HepG2 (cell line): ENCODE data around the gene OPRD1. TPM values are rescaled to one million over a fixed set of nuclear protein-coding genes. Genes with fewer than 3 reads are reported as not detected.

Source experiments
- ATAC-seq: fragments of 200-7000 bp; cut with Tn5 transposase; 3 replicates; pipeline ENCODE4 v1.9.1; 2020; ENCODE audit warnings: mild to moderate bottlenecking, moderate library complexity
- BruUV-seq: library from RNA; stranded (reverse); fragments of 400-500 nt; replicated peaks from 2 replicates; lab custom pipeline; 2021; lab: Mats Ljungman, UMichigan
- CTCF ChIA-PET: fragments of 300-600 bp; formaldehyde crosslinking; extraction: SDS; loops from one replicate; lab custom pipeline; 2021; ENCODE audit warnings: low total read pairs, inconsistent platforms, low intra/inter-chr PET ratio; lab: Yijun Ruan, JAX
- POLR2A ChIA-PET: fragments of 350-600 bp; sonication (Branson Sonifier 250); formaldehyde crosslinking; loops from one replicate; lab custom pipeline; 2020; ENCODE audit warnings: antibody characterized with exemption, inconsistent platforms; lab: Yijun Ruan, JAX
- DNase-seq: peaks from one replicate; pipeline ENCODE4 v3.0.0-alpha.2; 2015; ENCODE audit warnings: low spot score
- FAIRE-seq: peaks from 3 replicates; lab custom pipeline; 2011; peaks lifted over from hg19 to GRCh38; lab: Jason Lieb, UNC
- H2AFZ ChIP-seq: one replicate; pipeline ENCODE4 v1.6.1; 2011; ENCODE audit warnings: low read length, inconsistent platforms
- H3K27ac ChIP-seq: fragments of 300-600 bp; 3 replicates; pipeline ENCODE4 v1.8.0; 2011; ENCODE audit warnings: mixed run types, mild to moderate bottlenecking, mixed read lengths, low read length, inconsistent platforms; ENCODE audit not compliant: insufficient read depth; ENCODE audit errors: extremely low read length
- H3K27me3 ChIP-seq, 2 experiments: fragments of 200-600 bp in 1 of 2; 2 replicates in 1 of 2; 3 replicates in 1 of 2; pipeline versions ENCODE4 v1.6.0 to v1.8.0; 2011; ENCODE audit warnings: low read length in 2 of 2, mild to moderate bottlenecking in 2 of 2, moderate library complexity in 2 of 2, inconsistent platforms in 1 of 2; ENCODE audit not compliant: insufficient read depth in 2 of 2, control insufficient read depth in 1 of 2
- H3K36me3 ChIP-seq, 2 experiments: fragments of 200-600 bp in 1 of 2; replicated peaks in 1 of 2; 2 replicates in 1 of 2; 3 replicates in 1 of 2; pipeline versions ENCODE4 v1.5.1 to v1.8.0; 2011; ENCODE audit warnings: low read length in 2 of 2, inconsistent platforms in 1 of 2; ENCODE audit not compliant: insufficient read depth in 2 of 2, control insufficient read depth in 1 of 2
- H3K4me1 ChIP-seq: 2 replicates; pipeline ENCODE4 v1.5.1; 2012; ENCODE audit warnings: low read length, inconsistent platforms; ENCODE audit not compliant: insufficient read depth
- H3K4me2 ChIP-seq: 2 replicates; pipeline ENCODE4 v1.6.0; 2011; ENCODE audit warnings: low read depth, low read length, inconsistent platforms
- H3K4me3 ChIP-seq, 3 experiments: fragments of 200-600 bp in 1 of 3; sonication (generic), shearing (Covaris generic) in 1 of 3; replicated peaks in 1 of 3; 2 replicates each; pipeline ENCODE4 v1.5.1; 2011 to 2016; ENCODE audit warnings: low read length in 3 of 3, inconsistent platforms in 2 of 3, low read depth in 2 of 3, mild to moderate bottlenecking in 2 of 3, control low read depth in 1 of 3, mixed read lengths in 1 of 3; ENCODE audit not compliant: insufficient read depth in 1 of 3
- H3K79me2 ChIP-seq: one replicate; pipeline ENCODE4 v1.6.1; 2011; ENCODE audit warnings: low read length, inconsistent platforms; ENCODE audit not compliant: insufficient read depth
- H3K9ac ChIP-seq: 2 replicates; pipeline ENCODE4 v1.6.0; 2011; ENCODE audit warnings: mild to moderate bottlenecking, low read depth, low read length, inconsistent platforms; ENCODE audit not compliant: insufficient read depth
- H3K9me3 ChIP-seq: 2 replicates; pipeline ENCODE4 v1.5.1; 2012; ENCODE audit warnings: mild to moderate bottlenecking, low read length
- H4K20me1 ChIP-seq: 2 replicates; pipeline ENCODE4 v1.6.0; 2011; ENCODE audit warnings: inconsistent platforms, mild to moderate bottlenecking, low read length, moderate library complexity; ENCODE audit not compliant: insufficient read depth
- FIP1L1 ChIP-seq: fragments of 200-400 bp; formaldehyde crosslinking; IDR thresholded peaks from 2 replicates; pipeline ENCODE4 v1.6.1; 2018; ENCODE audit warnings: low read depth, mild to moderate bottlenecking, low read length, moderate library complexity, borderline replicate concordance; ENCODE audit not compliant: insufficient read depth
- GLI4 ChIP-seq: sonication (generic); formaldehyde crosslinking; IDR thresholded peaks from 2 replicates; pipeline ENCODE4 v1.5.1; 2020; ENCODE audit warnings: missing genetic modification reagents, mild to moderate bottlenecking, moderate library complexity, borderline replicate concordance
- HNF1A ChIP-seq, 2 experiments: sonication (generic) in 1 of 2; formaldehyde crosslinking in 1 of 2; IDR thresholded peaks; 2 replicates each; pipeline versions ENCODE4 v1.4.0 to v1.6.1; 2016 to 2020; ENCODE audit warnings: borderline replicate concordance in 1 of 2, low read depth in 1 of 2, mild to moderate bottlenecking in 1 of 2, missing genetic modification reagents in 1 of 2
- MAFK ChIP-seq, 2 experiments: IDR thresholded peaks in 1 of 2; conservative IDR thresholded peaks in 1 of 2; 2 replicates each; pipeline ENCODE4 v1.6.1; 2011; ENCODE audit warnings: improper control_type of control experiment in 2 of 2, low read length in 2 of 2
- ZBTB44 ChIP-seq: sonication (generic); formaldehyde crosslinking; IDR thresholded peaks from 2 replicates; pipeline ENCODE4 v1.4.0; 2020; ENCODE audit warnings: missing genetic modification reagents
- ZNF782 ChIP-seq: sonication (generic); formaldehyde crosslinking; IDR thresholded peaks from 2 replicates; pipeline ENCODE4 v1.4.0; 2020; ENCODE audit warnings: missing genetic modification reagents, mild to moderate bottlenecking, borderline replicate concordance
- WGBS: methylation state at CpG from one replicate; pipeline ENCODE4 v1.1.6; 2017; ENCODE audit warnings: low lambda C conversion rate; 5-methylcytosine and 5-hydroxymethylcytosine counted together
- in situ Hi-C: cut with HindIII; loops from 2 replicates; pipeline ENCODE4 v1.10.0; 2017; ENCODE audit warnings: low pct_unique_long_range_greater_than_20kb; ENCODE audit not compliant: extremely low pct_ligation_motif_present
- intact Hi-C: fragments of 100-400 bp; cut with micrococcal nuclease; formaldehyde crosslinking; loops from one replicate; pipeline ENCODE4 v1.10.0; 2022; ENCODE audit not compliant: unreplicated experiment
- polyA plus RNA-seq, 8 experiments: library from polyadenylated mRNA; depleted of rRNA in 3 of 8; stranded (reverse) in 7 of 8; unstranded in 1 of 8; fragments of >200 nt; fragmentation: Illumina TruSeq in 4 of 8; extraction: Trizol in 4 of 8; gene quantifications; 2 replicates each; pipeline versions ENCODE4 v1.2.1 to v1.2.3, GENCODE V29; 2011 to 2016; ENCODE audit warnings: low read depth in 4 of 8, missing spikeins in 1 of 8, mixed read lengths in 1 of 8; ENCODE audit not compliant: insufficient read depth in 1 of 8
- total RNA-seq, 5 experiments: library from RNA; depleted of rRNA; stranded (reverse); fragments of >200 nt; fragmentation: Illumina TruSeq; extraction: Trizol; gene quantifications; 2 replicates each; pipeline ENCODE4 v1.2.3, GENCODE V29; 2016; ENCODE audit warnings: low read depth in 1 of 5
- TF ChIP-seq, protein P1 (sequence below): sonication (generic); formaldehyde crosslinking; IDR thresholded peaks from 2 replicates; pipeline ENCODE4 v1.4.0; 2020; ENCODE audit warnings: missing genetic modification reagents
- TF ChIP-seq, protein P2 (sequence below): sonication (generic); formaldehyde crosslinking; IDR thresholded peaks from 2 replicates; pipeline ENCODE4 v1.4.0; 2020; ENCODE audit warnings: missing genetic modification reagents

Gene OPRD1
- total and polyA plus RNA-seq, 2 of the 13 experiments (the other 11 are each of a cell fraction or from before 2014, with no cell fraction given), result 0.02 to 0.03 TPM

- TF ChIP-seq HNF1A (IDR thresholded peaks at IDR 0.05; ENCODE audit: low read depth) (no peak), HNF1A (CRISPR knock-in tag; IDR thresholded peaks at IDR 0.05; ENCODE audit: borderline replicate concordance) (no peak), ZNF782 (no peak)
These were observed 87.3 kb downstream of the OPRD1 start (continued) for GRCh38 chr1:28899267-28899666.

DNA sequence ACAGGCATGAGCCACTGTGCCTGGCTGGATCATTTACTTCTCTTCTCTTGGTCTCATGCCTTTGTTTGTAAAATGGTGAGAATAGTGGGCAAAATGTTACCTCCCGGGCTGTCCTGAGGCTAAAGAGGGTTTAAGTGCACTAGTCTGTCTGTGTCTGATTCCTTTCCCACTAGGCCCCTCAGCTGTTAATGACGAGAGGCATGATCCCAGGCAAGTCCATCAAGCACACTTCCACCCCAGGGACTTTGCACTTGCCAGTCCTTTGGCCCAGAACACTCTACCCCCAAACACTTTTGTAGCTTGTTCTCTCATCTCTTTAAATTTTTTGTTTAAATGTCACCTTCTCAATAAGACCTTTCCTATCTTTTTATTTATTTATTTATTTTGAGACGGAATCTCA lies 88.6 kb downstream of the OPRD1 start:
- POLR2A ChIA-PET, result interaction anchor here (1.5 kb wide), 1 partner anchor 14 kb away, joined by 5 read pairs; the partner anchor contains the start of gene EPB41
- 87% methylated on average over 3 of the region's 3 CpGs for WGBS
- peaks cover 10% of the 10 kb centered on the region for H3K4me1 ChIP-seq
- H3K4me2 ChIP-seq, result no peak overlapping the region
- H3K36me3 ChIP-seq, result peaks cover 2 to 9% of the 10 kb centered on the region in 2 experiments; a peak in 1 of 5 replicates
- H2AFZ ChIP-seq, result no peak overlapping the region
- no TSS peak for BruUV-seq
- H3K9me3 ChIP-seq, result no peaks in the 10 kb centered on the region
- in situ Hi-C loops (no loop called here), intact Hi-C loops (no loop called here)
- no peak for ATAC-seq
- peaks cover 20% of the 10 kb centered on the region for H3K79me2 ChIP-seq
- CTCF ChIA-PET, result no interaction called here
- no peak overlapping the region for H3K9ac ChIP-seq
- no peak for FAIRE-seq
- no peak overlapping the region for H3K4me3 ChIP-seq
- DNase-seq, result no peak
- H3K27ac ChIP-seq, result no peak overlapping the region
- H3K27me3 ChIP-seq, result no peaks in the 10 kb centered on the region
- peaks cover 2% of the 10 kb centered on the region; the same call in 1 of the 2 replicates for H4K20me1 ChIP-seq
- TF ChIP-seq, protein P1, sequence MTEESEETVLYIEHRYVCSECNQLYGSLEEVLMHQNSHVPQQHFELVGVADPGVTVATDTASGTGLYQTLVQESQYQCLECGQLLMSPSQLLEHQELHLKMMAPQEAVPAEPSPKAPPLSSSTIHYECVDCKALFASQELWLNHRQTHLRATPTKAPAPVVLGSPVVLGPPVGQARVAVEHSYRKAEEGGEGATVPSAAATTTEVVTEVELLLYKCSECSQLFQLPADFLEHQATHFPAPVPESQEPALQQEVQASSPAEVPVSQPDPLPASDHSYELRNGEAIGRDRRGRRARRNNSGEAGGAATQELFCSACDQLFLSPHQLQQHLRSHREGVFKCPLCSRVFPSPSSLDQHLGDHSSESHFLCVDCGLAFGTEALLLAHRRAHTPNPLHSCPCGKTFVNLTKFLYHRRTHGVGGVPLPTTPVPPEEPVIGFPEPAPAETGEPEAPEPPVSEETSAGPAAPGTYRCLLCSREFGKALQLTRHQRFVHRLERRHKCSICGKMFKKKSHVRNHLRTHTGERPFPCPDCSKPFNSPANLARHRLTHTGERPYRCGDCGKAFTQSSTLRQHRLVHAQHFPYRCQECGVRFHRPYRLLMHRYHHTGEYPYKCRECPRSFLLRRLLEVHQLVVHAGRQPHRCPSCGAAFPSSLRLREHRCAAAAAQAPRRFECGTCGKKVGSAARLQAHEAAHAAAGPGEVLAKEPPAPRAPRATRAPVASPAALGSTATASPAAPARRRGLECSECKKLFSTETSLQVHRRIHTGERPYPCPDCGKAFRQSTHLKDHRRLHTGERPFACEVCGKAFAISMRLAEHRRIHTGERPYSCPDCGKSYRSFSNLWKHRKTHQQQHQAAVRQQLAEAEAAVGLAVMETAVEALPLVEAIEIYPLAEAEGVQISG (CRISPR knock-in tag), result no peak
- TF ChIP-seq, protein P2, sequence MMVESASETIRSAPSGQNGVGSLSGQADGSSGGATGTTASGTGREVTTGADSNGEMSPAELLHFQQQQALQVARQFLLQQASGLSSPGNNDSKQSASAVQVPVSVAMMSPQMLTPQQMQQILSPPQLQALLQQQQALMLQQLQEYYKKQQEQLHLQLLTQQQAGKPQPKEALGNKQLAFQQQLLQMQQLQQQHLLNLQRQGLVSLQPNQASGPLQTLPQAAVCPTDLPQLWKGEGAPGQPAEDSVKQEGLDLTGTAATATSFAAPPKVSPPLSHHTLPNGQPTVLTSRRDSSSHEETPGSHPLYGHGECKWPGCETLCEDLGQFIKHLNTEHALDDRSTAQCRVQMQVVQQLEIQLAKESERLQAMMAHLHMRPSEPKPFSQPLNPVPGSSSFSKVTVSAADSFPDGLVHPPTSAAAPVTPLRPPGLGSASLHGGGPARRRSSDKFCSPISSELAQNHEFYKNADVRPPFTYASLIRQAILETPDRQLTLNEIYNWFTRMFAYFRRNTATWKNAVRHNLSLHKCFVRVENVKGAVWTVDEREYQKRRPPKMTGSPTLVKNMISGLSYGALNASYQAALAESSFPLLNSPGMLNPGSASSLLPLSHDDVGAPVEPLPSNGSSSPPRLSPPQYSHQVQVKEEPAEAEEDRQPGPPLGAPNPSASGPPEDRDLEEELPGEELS, result no peak
- no peak for TF ChIP-seq FIP1L1
- no peak for TF ChIP-seq ZBTB44 (CRISPR knock-in tag)
- no peak for TF ChIP-seq MAFK (conservative IDR thresholded peaks at IDR 0.05 in 1 of 2, IDR thresholded peaks at IDR 0.05 in 1 of 2; ENCODE audit: low read length in 2 of 2)
- no peak for TF ChIP-seq GLI4 (CRISPR knock-in tag)
